Mesothelial cell of epicardium (in vitro differentiated cells): ENCODE data around the gene RTP2. TPM values are rescaled to one million over a fixed set of nuclear protein-coding genes. Genes with fewer than 3 reads are reported as not detected.

Experiments
- DNase-seq, 2 experiments: peaks; one replicate each; pipeline ENCODE4 v3.0.0; 2021; ENCODE audit warnings: low spot score in 2 of 2; ENCODE audit not compliant: unreplicated experiment in 2 of 2
- H3K27ac Mint-ChIP-seq: 2 replicates; pipeline ENCODE4 v1.8.0; 2021; ENCODE audit warnings: mixed read lengths
- H3K27me3 Mint-ChIP-seq: 2 replicates; pipeline ENCODE4 v1.8.0; 2021; ENCODE audit warnings: low read depth, mixed read lengths
- H3K36me3 Mint-ChIP-seq: 2 replicates; pipeline ENCODE4 v1.8.0; 2021; ENCODE audit warnings: mixed read lengths
- H3K4me1 Mint-ChIP-seq: 2 replicates; pipeline ENCODE4 v1.8.0; 2021; ENCODE audit warnings: mixed read lengths
- H3K4me3 Mint-ChIP-seq: 2 replicates; pipeline ENCODE4 v1.8.0; 2021; ENCODE audit warnings: mild to moderate bottlenecking, moderate library complexity, mixed read lengths
- H3K9me3 Mint-ChIP-seq: 2 replicates; pipeline ENCODE4 v1.8.0; 2021; ENCODE audit warnings: mixed read lengths
- total RNA-seq: library from RNA; stranded (reverse); gene quantifications from 3 replicates; pipeline ENCODE4 v1.2.1, GENCODE V29; 2021
- TF ChIP-seq, protein P1 (sequence below): fragments of 200-600 bp; sonication (generic); IDR thresholded peaks from one replicate; pipeline ENCODE4 v1.5.0; 2021; ENCODE audit warnings: antibody characterized with exemption; ENCODE audit not compliant: unreplicated experiment

The RTP2 gene
- total RNA-seq, 1 donor from 2014 or later = not detected

DNA sequence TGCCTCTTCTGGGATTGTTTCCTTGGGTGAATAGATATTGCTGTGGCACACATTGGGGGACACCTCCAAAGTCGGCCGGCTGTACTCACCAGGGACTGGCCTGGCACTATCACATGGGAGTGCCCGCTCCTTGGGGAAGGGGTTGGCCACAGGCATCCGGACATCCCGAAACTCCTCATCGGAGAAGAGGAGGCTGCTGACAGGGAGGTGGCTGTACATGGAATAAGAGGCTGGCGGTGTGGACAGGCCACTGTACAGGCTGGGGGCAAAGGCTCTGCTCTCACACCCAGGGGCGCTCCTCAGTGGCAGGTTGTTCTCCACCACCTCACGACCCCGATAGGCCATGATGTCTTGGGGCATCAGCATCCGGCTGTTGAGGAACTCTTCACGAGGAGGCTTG is 27.2 kb upstream of the RTP2 start:
- no peak overlapping the region for H3K27ac Mint-ChIP-seq
- no peak overlapping the region for H3K4me3 Mint-ChIP-seq
- TF ChIP-seq, protein P1, sequence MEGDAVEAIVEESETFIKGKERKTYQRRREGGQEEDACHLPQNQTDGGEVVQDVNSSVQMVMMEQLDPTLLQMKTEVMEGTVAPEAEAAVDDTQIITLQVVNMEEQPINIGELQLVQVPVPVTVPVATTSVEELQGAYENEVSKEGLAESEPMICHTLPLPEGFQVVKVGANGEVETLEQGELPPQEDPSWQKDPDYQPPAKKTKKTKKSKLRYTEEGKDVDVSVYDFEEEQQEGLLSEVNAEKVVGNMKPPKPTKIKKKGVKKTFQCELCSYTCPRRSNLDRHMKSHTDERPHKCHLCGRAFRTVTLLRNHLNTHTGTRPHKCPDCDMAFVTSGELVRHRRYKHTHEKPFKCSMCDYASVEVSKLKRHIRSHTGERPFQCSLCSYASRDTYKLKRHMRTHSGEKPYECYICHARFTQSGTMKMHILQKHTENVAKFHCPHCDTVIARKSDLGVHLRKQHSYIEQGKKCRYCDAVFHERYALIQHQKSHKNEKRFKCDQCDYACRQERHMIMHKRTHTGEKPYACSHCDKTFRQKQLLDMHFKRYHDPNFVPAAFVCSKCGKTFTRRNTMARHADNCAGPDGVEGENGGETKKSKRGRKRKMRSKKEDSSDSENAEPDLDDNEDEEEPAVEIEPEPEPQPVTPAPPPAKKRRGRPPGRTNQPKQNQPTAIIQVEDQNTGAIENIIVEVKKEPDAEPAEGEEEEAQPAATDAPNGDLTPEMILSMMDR = no peak
- H3K36me3 Mint-ChIP-seq = peaks cover 58% of the 10 kb centered on the region
- no peak for DNase-seq
- no peaks in the 10 kb centered on the region for H3K9me3 Mint-ChIP-seq
- H3K27me3 Mint-ChIP-seq = no peaks in the 10 kb centered on the region
- no peaks in the 10 kb centered on the region for H3K4me1 Mint-ChIP-seq

GRCh38 chr3:187728940-187729583 is 26.7 kb upstream of the RTP2 start:
- no peak for DNase-seq
- Mint-ChIP-seq H3K27ac (no peak overlapping the region), H3K4me1 (no peaks in the 10 kb centered on the region), H3K9me3 (no peaks in the 10 kb centered on the region), H3K27me3 (no peaks in the 10 kb centered on the region), H3K4me3 (no peak overlapping the region), H3K36me3 (peaks cover 61% of the 10 kb centered on the region)
- TF ChIP-seq, protein P1 = no peak

DNA sequence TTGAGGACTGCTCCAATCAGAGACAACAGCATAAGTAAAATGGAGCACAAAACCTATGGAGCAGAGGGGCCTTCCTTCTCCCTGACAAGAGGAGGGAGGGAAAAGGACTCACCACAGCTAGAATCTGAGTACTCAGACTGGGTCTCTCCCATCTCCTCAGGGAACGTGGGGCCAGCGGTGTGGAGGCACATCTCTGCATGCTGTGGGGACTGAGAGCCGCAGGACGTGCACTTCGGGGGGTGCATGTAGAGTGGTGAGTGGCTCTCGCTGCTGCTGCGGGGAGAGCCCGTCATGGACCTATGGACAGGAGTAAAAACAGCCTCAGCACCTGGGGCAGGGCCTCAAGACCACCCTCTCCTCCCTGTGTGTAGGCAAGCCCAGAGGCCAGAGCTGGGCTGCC is 25.9 kb upstream of the RTP2 start:
- TF ChIP-seq, protein P1 = no peak
- Mint-ChIP-seq H3K27me3 (no peaks in the 10 kb centered on the region), H3K4me1 (no peaks in the 10 kb centered on the region), H3K9me3 (no peaks in the 10 kb centered on the region), H3K4me3 (no peak overlapping the region), H3K27ac (no peak overlapping the region), H3K36me3 (peaks cover 67% of the 10 kb centered on the region)
- no peak for DNase-seq

GRCh38 chr3:187726564-187726963 is 24.2 kb upstream of the RTP2 start:
- no peak overlapping the region for H3K4me3 Mint-ChIP-seq
- peaks cover 68% of the 10 kb centered on the region for H3K36me3 Mint-ChIP-seq
- TF ChIP-seq, protein P1 = no peak
- no peaks in the 10 kb centered on the region for H3K27me3 Mint-ChIP-seq
- no peak for DNase-seq
- no peak overlapping the region for H3K27ac Mint-ChIP-seq
- no peaks in the 10 kb centered on the region for H3K9me3 Mint-ChIP-seq
- no peaks in the 10 kb centered on the region for H3K4me1 Mint-ChIP-seq

- Mint-ChIP-seq H3K4me1 (no peaks in the 10 kb centered on the region), H3K27me3 (no peaks in the 10 kb centered on the region)
Measured at GRCh38 chr3:187725653-187726370, 23.5 kb upstream of the RTP2 start.

More at GRCh38 chr3:187725653-187726370, 23.5 kb upstream of the RTP2 start:
- Mint-ChIP-seq H3K36me3 (peaks cover 66% of the 10 kb centered on the region), H3K9me3 (no peaks in the 10 kb centered on the region), H3K4me3 (no peak overlapping the region), H3K27ac (no peak overlapping the region)
- no peak for DNase-seq
- TF ChIP-seq, protein P1 = no peak
